PC-9 (cell line): ENCODE data around the gene NDUFAF2. TPM values are rescaled to one million over a fixed set of nuclear protein-coding genes. Genes with fewer than 3 reads are reported as not detected.

Experiments used
- BruUV-seq: library from RNA; stranded (reverse); fragments of 400-500 nt; replicated peaks from 2 replicates; lab custom pipeline; 2021; lab: Mats Ljungman, UMichigan
- CTCF ChIA-PET: fragments of 300-600 bp; sonication (Branson Sonifier 250); formaldehyde crosslinking; loops from one replicate; lab custom pipeline; 2022; ENCODE audit warnings: antibody characterized with exemption; lab: Charles Lee
- POLR2A ChIA-PET: fragments of 300-600 bp; sonication (Branson Sonifier 250); formaldehyde crosslinking; loops from one replicate; lab custom pipeline; 2022; ENCODE audit warnings: antibody characterized with exemption; ENCODE audit not compliant: unreplicated experiment; lab: Charles Lee
- DNase-seq, 2 experiments: peaks; one replicate each; pipeline versions ENCODE4 v3.0.0 to v3.0.0-alpha.2; 2015 to 2022; ENCODE audit warnings: mixed read lengths in 1 of 2
- H2AFZ ChIP-seq: fragments of 200-600 bp; sonication (generic); 2 replicates; pipeline ENCODE4 v1.8.1; 2017; ENCODE audit warnings: antibody characterized with exemption
- H3F3A ChIP-seq: fragments of 200-600 bp; sonication (generic); 2 replicates; pipeline ENCODE4 v1.8.1; 2017; ENCODE audit warnings: antibody characterized with exemption, mild to moderate bottlenecking, low read depth; ENCODE audit not compliant: insufficient read depth
- H3K27ac ChIP-seq: fragments of 200-600 bp; sonication (generic); 2 replicates; pipeline ENCODE4 v1.6.1; 2016; ENCODE audit warnings: mixed run types
- H3K27me3 ChIP-seq: fragments of 200-600 bp; sonication (generic); 2 replicates; pipeline ENCODE4 v1.6.1; 2016; ENCODE audit warnings: low read depth, mixed run types; ENCODE audit not compliant: insufficient read depth
- H3K36me3 ChIP-seq: fragments of 200-600 bp; sonication (generic); 2 replicates; pipeline ENCODE4 v1.6.1; 2016; ENCODE audit warnings: low read depth, mixed run types
- H3K4me1 ChIP-seq: fragments of 200-600 bp; sonication (generic); replicated peaks from 2 replicates; pipeline ENCODE4 v1.6.1; 2016; ENCODE audit warnings: mixed run types; ENCODE audit not compliant: insufficient read depth
- H3K4me2 ChIP-seq: fragments of 200-600 bp; sonication (generic); 2 replicates; pipeline ENCODE4 v1.6.1; 2017; ENCODE audit warnings: mixed run types
- H3K4me3 ChIP-seq: fragments of 200-600 bp; sonication (generic); 2 replicates; pipeline ENCODE4 v1.6.1; 2016; ENCODE audit warnings: mixed run types
- H3K79me2 ChIP-seq: fragments of 200-600 bp; sonication (generic); 2 replicates; pipeline ENCODE4 v1.6.1; 2017; ENCODE audit warnings: low read depth, mixed run types
- H3K9me2 ChIP-seq: fragments of 200-600 bp; sonication (generic); 2 replicates; pipeline ENCODE4 v1.8.1; 2017; ENCODE audit warnings: mild to moderate bottlenecking; ENCODE audit not compliant: insufficient read depth
- H3K9me3 ChIP-seq: fragments of 200-600 bp; sonication (generic); 2 replicates; pipeline ENCODE4 v1.8.1; 2016; ENCODE audit warnings: low read depth; ENCODE audit not compliant: insufficient read depth
- H4K20me1 ChIP-seq: fragments of 200-600 bp; sonication (generic); 2 replicates; pipeline ENCODE4 v1.8.1; 2017; ENCODE audit not compliant: insufficient read depth
- EZH2 ChIP-seq: fragments of 200-600 bp; sonication (generic); IDR thresholded peaks from 2 replicates; pipeline ENCODE4 v1.8.0; 2017; ENCODE audit warnings: antibody characterized with exemption, low read depth
- intact Hi-C: fragments of 100-400 bp; cut with micrococcal nuclease; formaldehyde crosslinking; loops from one replicate; pipeline ENCODE4 v1.10.0; 2022; ENCODE audit not compliant: unreplicated experiment
- total RNA-seq: library from RNA; stranded (reverse); gene quantifications from 2 replicates; pipeline ENCODE4 v1.2.3, GENCODE V29; 2021
- TF ChIP-seq, protein P1 (sequence below): fragments of 200-600 bp; sonication (generic); conservative IDR thresholded peaks from 2 replicates; pipeline ENCODE4 v1.6.1; 2017; ENCODE audit warnings: mixed run types, antibody characterized with exemption, mild to moderate bottlenecking, moderate library complexity

NDUFAF2 gene
- total RNA-seq, 1 experiment from 2014 or later = 42.7 TPM

DNA sequence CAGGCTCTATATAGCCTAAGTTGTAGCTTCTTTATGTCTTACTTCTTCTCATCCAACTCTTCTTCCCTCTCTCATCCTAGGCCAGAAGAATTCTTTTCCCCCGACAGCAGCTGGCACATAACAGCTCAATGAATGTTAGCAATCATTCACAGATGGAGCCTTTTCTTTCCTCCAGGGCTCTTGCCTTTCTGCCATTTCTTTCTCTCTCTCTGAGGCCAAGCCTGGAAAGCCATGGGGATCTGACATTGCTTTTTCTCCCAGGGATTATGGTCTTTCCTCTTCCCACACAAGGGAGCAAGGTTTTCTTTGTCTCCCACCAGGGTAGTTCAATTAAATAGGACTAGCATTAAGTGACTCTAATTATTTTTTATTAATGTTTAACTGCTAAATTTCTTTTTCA lies 196.8 kb downstream of the NDUFAF2 start:
- no peaks in the 10 kb centered on the region for H3F3A ChIP-seq
- no peaks in the 10 kb centered on the region for H3K36me3 ChIP-seq
- no peaks in the 10 kb centered on the region for H3K9me2 ChIP-seq
- TF ChIP-seq EZH2 = no peak
- TF ChIP-seq, protein P1, sequence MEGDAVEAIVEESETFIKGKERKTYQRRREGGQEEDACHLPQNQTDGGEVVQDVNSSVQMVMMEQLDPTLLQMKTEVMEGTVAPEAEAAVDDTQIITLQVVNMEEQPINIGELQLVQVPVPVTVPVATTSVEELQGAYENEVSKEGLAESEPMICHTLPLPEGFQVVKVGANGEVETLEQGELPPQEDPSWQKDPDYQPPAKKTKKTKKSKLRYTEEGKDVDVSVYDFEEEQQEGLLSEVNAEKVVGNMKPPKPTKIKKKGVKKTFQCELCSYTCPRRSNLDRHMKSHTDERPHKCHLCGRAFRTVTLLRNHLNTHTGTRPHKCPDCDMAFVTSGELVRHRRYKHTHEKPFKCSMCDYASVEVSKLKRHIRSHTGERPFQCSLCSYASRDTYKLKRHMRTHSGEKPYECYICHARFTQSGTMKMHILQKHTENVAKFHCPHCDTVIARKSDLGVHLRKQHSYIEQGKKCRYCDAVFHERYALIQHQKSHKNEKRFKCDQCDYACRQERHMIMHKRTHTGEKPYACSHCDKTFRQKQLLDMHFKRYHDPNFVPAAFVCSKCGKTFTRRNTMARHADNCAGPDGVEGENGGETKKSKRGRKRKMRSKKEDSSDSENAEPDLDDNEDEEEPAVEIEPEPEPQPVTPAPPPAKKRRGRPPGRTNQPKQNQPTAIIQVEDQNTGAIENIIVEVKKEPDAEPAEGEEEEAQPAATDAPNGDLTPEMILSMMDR = no peak
- intact Hi-C loops = no loop called here
- no TSS peak for BruUV-seq
- H3K4me1 ChIP-seq = no peaks in the 10 kb centered on the region
- no peaks in the 10 kb centered on the region for H3K27me3 ChIP-seq
- no peak overlapping the region for H3K27ac ChIP-seq
- ChIA-PET CTCF (no interaction called here), POLR2A (no interaction called here)
- H3K9me3 ChIP-seq = no peaks in the 10 kb centered on the region
- DNase-seq = no peak
- H3K4me2 ChIP-seq = no peak overlapping the region
- no peaks in the 10 kb centered on the region for H3K79me2 ChIP-seq
- peaks cover 5% of the 10 kb centered on the region; the same call in 1 of the 2 replicates for H4K20me1 ChIP-seq
- H3K4me3 ChIP-seq = no peak overlapping the region
- no peak overlapping the region for H2AFZ ChIP-seq

DNA sequence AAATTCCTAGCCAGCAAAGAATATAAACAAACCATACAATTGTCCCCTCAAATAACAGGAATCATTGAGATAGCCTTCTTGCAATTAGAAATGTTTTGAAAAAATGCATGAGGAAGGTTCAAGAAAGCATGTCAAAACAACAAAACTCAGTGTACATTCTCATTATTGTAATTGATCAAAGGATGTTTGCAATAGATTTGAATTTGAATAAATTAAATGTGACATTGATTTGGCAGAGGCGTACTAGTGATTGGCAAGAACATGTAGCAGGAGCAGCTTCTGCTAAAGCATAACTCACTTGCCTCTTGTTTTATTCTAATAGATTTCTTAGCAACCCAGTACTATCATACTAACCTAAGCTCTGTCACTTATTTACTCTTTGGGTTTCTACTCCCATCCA lies 197.4 kb downstream of the NDUFAF2 start:
- intact Hi-C loops = no loop called here
- Histone ChIP-seq H3K4me3 (no peak overlapping the region), H3K79me2 (no peaks in the 10 kb centered on the region), H3K9me2 (no peaks in the 10 kb centered on the region), H3K27me3 (no peaks in the 10 kb centered on the region), H4K20me1 (peaks cover 2% of the 10 kb centered on the region; the same call in 1 of the 2 replicates), H3K4me1 (no peaks in the 10 kb centered on the region), H3K4me2 (no peak overlapping the region), H3K27ac (no peak overlapping the region), H3K9me3 (no peaks in the 10 kb centered on the region), H2AFZ (no peak overlapping the region), H3K36me3 (no peaks in the 10 kb centered on the region), H3F3A (no peaks in the 10 kb centered on the region)
- POLR2A ChIA-PET = no interaction called here
- no peak for TF ChIP-seq EZH2
- TF ChIP-seq, protein P1 = no peak
- no TSS peak for BruUV-seq
- DNase-seq = no peak
- CTCF ChIA-PET = no interaction called here

DNA sequence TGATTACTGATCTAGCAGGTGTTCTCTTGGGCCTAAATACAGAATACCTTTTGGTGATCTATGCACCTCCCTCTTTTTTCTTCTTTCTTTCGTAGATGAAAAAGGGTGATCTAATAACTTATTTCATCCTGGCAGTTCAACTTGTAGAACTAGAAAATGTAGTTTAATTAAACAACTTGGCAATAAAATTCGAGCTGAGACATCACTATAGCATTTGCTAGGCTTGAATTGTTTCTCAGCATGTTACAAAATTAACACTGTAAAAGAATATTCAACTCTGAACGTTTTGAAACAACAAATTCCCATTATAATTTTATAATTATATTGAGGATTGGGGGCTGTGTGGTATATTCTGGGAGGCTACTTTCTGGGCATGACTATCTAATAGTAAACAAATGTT lies 197.8 kb downstream of the NDUFAF2 start:
- H3K27ac ChIP-seq = no peak overlapping the region
- no peaks in the 10 kb centered on the region for H3K9me3 ChIP-seq
- ChIA-PET POLR2A (no interaction called here), CTCF (no interaction called here)
- H3K27me3 ChIP-seq = no peaks in the 10 kb centered on the region
- no peaks in the 10 kb centered on the region for H3K79me2 ChIP-seq
- H3K4me2 ChIP-seq = no peak overlapping the region
- no peak overlapping the region for H2AFZ ChIP-seq
- no peak for DNase-seq
- no TSS peak for BruUV-seq
- TF ChIP-seq, protein P1 = no peak
- TF ChIP-seq EZH2 = no peak
- H4K20me1 ChIP-seq = no peaks in the 10 kb centered on the region
- no peak overlapping the region for H3K4me3 ChIP-seq
- no peaks in the 10 kb centered on the region for H3K4me1 ChIP-seq
- intact Hi-C loops = no loop called here
- H3F3A ChIP-seq = no peaks in the 10 kb centered on the region
- H3K36me3 ChIP-seq = no peaks in the 10 kb centered on the region
- H3K9me2 ChIP-seq = no peaks in the 10 kb centered on the region
